Endothelial cell of umbilical vein (primary cell): ENCODE measurements around the gene KY.

Experiments used
- CTCF ChIP-seq, 2 donors: IDR thresholded peaks; 1 replicate in 1 of 2; 2 replicates in 1 of 2; pipeline ENCODE4 v1.5.1; 2011; ENCODE audit warnings: low read length in 2 of 2, mild to moderate bottlenecking in 2 of 2, moderate library complexity in 2 of 2, control low read depth in 1 of 2, inconsistent platforms in 1 of 2, low read depth in 1 of 2; ENCODE audit not compliant: insufficient read depth in 1 of 2; ENCODE audit errors: extremely low read depth in 1 of 2
- EZH2 ChIP-seq: IDR thresholded peaks from 2 replicates; pipeline ENCODE4 v1.6.1; 2012; ENCODE audit warnings: borderline replicate concordance, low read depth, mild to moderate bottlenecking, moderate library complexity, low read length, inconsistent platforms; ENCODE audit not compliant: severe bottlenecking
- GATA2 ChIP-seq: IDR thresholded peaks from 2 replicates; pipeline ENCODE4 v1.7.0; 2011; ENCODE audit warnings: low read depth, mild to moderate bottlenecking, moderate library complexity, mixed read lengths, low read length; ENCODE audit not compliant: insufficient read length, insufficient read depth
- JUN ChIP-seq: IDR thresholded peaks from 2 replicates; pipeline ENCODE4 v1.6.1; 2011; ENCODE audit warnings: borderline replicate concordance, low read depth; ENCODE audit not compliant: insufficient read length, insufficient read depth
- MAX ChIP-seq: IDR thresholded peaks from 2 replicates; pipeline ENCODE4 v1.6.1; 2011; ENCODE audit not compliant: insufficient read depth, insufficient read length
- POLR2A ChIP-seq: IDR thresholded peaks from 2 replicates; pipeline ENCODE4 v1.6.1; 2012; ENCODE audit warnings: low read depth, mild to moderate bottlenecking, control low read depth, low read length

GRCh38 chr3:134623615-134624245, 27.1 kb downstream of the KY start:
- TF ChIP-seq EZH2 (no peak), MAX (no peak), CTCF (IDR thresholded peaks at IDR 0.05; ENCODE audit: extremely low read depth in 1 of 2, insufficient read depth in 1 of 2, low read depth in 1 of 2, low read length in 2 of 2) (no peak), GATA2 (no peak), POLR2A (no peak), JUN (no peak)
